GM18861 (cell line): Measurements from ENCODE around the gene TUBB4A.

Experiments used
- ATAC-seq: cut with Tn5 transposase; IDR thresholded peaks from one replicate; pipeline ENCODE4 v1.9.1; 2021; ENCODE audit not compliant: unreplicated experiment

TUBB4A gene

DNA sequence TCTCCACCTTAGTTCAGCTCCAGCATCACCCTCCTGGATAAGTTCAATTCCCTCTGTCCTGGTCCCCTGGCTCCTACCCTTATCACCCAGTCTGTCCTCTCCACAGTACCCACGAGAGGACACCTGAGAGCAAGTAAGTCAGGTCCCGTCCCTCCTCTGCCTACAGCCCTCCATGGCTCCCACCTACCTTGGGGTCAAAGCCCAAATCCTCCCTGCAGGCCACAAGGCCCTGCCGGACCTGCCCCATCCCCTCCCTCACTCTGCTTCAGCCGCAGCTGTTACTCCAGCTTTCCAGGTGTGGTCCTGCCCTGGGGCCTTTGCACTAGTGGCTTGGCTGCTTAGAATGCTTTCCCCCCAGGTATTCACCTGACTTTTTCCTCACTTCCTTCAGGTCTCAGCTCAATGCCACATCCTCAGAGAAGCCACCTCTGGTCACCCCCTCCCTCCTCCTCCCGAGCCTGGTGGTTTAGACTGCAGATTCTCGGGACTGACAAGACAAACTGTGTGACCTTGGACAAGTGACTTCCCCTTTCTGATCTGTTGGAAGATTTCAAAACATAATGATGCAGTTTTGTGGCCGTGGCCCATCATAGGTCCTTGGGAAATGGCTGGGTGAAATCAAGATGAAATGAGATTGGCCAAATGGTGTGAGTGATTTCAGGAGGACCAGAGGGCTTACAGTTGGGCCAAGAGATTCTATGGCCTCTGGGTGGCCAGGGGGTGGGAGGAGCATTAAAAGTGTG is 3.6 kb downstream of the TUBB4A start:
- ATAC-seq, result no peak

- no peak for ATAC-seq
These were observed 6.2 kb downstream of the TUBB4A start for GRCh38 chr19:6495947-6496346.

- ATAC-seq, result no peak
These were observed 7.6 kb downstream of the TUBB4A start for GRCh38 chr19:6494438-6495036.

DNA sequence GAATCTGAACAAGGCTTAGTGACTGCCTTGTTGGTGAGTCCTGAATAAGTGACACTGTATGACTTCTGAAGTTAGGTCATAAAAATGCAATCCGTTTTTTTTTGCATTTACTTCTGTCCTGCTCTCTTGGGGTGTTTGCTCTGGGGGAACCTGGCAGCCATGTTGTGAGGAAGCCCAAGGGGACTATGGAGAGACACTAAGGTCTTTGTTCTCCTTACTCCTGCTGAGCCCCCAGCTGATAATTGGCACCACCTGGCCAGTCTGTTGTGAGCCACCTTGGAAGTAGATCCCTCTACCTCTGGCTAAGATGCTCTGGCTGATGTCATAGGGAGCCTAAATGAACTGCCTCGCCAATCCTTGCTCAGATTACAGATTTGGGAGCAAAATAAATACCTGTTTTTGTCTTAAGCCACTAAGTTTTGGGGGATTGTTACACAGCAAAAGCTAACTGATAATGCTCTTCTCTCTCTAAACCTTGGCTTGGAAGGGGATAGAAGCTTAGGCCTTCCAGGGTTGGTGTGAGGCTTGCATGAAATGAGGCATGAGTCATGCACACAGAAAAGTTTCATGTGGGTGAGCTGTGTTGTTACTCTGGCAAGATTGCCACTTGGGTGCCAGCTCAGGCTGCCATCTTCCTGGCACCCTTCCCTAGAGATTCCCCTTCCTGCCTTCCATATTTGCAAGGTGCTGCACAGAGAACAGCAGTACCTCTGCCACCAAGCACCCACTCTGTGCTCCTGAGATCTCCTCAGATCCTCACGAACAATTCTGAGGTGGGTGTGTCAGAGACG is 10.1 kb downstream of the TUBB4A start:
- no peak for ATAC-seq

DNA sequence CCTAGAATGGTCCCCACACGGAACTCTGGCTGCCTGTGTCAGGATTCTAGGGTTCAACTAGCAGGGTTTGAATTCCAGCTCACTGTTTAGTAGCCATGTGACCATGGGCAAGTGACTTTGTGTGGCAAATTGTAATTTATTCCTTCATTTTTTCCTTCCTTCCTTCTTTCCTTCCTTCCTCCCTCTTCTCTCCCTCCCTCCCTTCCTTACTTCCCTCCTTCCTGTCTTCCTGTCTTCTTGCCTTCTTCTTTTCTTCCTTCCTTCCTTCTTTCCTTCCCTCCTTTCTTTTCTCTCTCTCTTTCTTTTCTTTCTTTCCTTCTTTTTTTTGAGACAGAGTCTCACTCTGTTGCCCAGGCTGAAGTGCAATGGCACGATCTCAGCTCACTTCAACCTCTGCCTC is 12.0 kb downstream of the TUBB4A start:
- no peak for ATAC-seq

- peak; percentile 56 for ATAC-seq
These were observed 12.6 kb downstream of the TUBB4A start for GRCh38 chr19:6489278-6490061.

- ATAC-seq, result no peak
These were observed 17.3 kb downstream of the TUBB4A start for GRCh38 chr19:6484831-6485230.

DNA sequence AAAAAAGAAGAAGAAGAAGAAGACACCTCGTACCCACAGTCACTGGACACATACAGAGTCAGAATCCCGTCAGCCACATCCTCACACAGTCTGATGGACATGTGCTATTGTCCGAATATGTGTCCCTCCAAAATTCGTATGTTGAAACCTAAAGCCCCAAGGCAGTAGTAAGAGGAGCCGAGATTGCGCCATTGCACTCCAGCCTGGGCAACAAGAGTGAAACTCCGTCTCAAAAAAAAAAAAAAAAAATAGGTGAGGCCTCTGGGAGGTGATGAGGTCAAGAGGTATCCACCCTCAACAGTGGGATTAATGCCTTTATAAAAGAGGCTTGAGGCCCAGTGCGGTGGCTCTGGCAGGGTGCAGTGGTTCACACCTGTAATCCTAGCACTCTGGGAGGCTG is 17.9 kb downstream of the TUBB4A start:
- no peak for ATAC-seq

DNA sequence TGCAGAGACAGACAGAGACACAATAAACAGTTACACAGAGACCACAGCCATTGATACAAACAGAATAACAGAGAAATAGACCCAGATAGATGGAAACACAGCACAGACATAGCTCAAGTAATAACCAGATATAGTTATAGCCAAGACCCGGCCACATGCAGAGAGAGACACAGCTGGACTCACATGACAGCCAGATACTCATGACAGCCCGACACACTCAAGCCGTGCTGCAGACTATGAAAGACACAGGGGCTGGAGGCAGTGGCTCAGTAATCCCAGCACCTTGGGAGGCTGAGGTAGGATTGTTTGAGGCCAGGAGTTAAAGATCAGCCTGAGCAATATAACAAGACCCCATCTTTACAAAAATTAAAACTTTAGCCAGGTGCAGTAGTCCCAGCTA is 18.9 kb downstream of the TUBB4A start:
- ATAC-seq, result no peak

DNA sequence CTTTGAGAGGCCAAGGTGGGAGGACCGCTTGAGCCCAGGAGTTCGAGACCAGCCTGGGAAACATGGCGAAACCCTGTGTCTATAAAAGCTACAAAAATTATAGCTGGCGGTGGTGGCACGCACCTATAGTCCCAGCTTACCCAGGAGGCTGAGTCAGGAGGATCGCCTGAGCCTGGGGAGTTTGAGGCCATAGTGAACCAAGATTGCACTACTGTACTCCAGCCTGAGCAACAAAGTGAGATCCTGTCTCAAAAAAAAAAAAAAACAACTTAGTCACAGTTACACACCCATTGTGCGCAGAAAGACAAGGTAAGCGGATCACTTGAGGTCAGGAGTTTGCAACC is 19.8 kb downstream of the TUBB4A start:
- ATAC-seq, result no peak

DNA sequence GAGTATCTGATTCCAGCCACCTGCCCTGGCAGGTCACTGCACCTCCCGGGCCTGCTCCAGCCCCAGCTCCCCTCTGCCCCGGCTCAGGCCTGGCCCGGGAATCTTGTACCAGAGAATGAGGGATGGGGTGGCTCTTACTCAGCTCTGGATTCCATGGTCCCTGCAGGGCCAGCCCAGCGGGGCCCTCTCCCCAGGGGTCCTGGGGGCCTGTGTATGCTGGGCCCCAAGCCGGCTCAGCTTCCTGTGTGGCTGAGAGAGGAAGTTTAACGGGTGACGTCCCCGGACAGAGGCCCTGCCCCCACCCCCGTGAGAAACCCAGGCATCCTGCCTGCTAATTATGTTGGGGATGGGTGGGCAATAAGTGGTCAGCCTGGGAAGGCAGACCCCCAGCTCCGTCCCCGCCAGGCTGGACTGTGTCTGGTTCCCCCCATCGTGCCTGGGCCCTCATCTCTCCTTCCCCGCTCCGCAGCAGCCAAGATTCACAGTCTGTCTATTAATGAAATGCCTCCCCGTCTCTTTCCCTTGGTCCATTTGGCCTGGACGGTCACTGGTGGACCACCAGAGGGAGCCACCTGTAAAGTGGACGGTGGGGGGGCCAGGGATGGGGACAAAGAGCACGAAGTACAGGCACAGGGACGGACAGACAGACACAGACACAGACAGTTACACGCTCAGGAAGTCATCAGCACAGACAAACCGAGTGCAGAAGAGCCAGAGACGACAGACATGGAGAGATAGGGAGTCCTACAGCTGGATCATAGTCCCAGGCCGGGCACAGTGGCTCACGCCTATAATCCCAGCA is 20.4 kb downstream of the TUBB4A start, which contains the start of gene DENND1C:
Gene DENND1C (minus strand): TSS at position 247 of the 802 bp plus-strand sequence. CDS start 92 bp downstream, at position 155.
- ATAC-seq, result peak; percentile 57

- ATAC-seq, result no peak
These were observed 21.2 kb downstream of the TUBB4A start for GRCh38 chr19:6480848-6481415.

DNA sequence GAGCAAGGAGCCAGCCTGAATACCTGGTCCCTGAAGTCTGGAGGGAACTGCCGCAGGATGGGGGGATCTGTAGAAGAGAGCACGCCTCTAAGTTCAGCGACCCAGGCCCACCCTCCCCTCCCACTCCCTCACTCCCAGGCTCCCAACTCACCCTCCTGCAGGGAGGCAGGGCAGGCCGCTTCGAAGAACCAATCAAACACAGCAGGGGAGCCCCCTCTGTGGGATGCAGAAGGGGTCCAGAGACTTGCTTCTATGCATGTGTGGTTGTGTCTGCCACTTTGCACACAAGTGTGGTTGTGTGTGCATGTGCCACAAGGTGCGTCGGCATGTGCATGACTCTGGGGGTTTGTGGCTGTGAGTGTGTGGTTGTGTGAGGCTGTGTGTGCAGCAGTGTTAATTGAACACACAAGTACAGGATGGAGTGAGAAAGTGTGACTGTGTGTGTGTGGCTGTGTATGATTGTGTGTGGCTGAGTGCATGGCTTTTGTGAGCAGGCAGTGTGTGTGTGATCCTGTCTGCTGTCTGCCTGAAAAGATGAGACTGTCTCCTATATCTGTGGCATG is 22.2 kb downstream of the TUBB4A start:
- no peak for ATAC-seq

DNA sequence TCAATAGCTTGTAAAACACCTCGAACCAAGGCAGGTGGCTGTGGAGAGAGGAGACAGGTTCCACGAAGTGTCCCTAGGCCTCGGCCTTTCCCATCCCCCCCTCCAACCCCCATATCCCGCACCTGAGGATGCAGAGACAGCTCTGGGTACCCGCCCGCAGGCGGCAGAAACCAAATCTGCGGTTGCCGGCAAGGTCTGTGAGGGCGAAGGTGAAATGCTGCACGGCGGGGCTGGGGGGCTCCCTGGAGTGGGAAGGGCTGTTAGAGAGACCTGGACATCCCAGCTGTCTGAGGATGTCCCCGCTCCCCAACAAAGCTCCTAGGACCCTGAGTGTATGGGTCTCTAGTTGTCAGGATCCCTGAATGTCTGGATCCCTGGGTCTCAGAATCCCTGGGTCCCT is 23.3 kb downstream of the TUBB4A start:
- no peak for ATAC-seq

DNA sequence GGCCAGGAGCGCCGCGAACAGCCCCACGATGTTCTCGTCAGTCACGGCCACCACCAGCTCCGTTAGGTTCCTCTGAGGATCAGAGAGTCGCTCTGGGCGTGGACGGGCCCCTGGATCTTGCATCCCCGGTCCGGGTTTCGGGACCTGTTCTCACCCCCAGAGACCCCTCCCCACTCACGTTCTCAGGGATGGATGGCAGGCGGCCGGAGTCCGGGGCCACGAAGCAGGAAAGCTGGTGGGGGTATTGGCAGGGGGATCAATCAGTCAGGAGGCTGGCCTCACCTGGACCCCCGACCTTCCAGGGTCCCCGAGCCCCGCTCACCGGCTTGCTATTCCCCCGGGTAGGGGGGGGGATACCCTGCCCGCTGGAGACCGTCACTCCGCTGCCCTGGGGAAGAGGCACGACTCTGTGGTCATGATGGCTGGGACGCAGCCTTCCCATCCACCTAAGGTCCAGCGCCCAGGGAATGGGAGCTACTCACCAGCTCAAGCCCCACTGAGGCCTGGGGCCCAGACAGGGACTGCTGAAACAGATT is 25.1 kb downstream of the TUBB4A start:
- ATAC-seq, result no peak

GRCh38 chr19:6476155-6476895 is 25.8 kb downstream of the TUBB4A start:
- ATAC-seq, result no peak

- ATAC-seq, result no peak
These were observed 26.6 kb downstream of the TUBB4A start for GRCh38 chr19:6475321-6476108.

DNA sequence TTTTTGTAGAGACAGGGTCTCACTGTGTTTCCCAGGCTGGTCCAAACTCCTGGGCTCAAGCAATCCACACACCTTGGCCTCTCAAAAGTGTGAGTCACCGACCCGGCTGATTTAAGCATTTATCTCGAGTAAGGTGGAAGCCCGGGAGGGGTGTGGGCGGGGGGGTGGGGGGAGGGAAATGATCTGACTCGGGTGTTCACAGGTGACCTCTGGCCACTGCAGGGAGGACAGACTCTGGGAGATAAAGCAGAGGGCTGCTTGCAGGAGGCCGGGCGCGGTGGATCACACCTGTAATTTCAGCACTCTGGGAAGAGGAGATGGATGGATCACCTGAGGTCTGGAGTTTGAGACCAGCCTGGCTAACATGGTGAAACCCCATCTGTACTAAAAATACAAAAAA is 28.5 kb downstream of the TUBB4A start:
- no peak for ATAC-seq
